Hematopoietic multipotent progenitor cell treated with erythropoietin and hydrocortisone succinate and interleukin-3 and kit ligand, for 17 days (in vitro differentiated cells): ENCODE results near the gene HERC3.

Source experiments
- DNase-seq: peaks from one replicate; pipeline ENCODE4 v3.0.0-alpha.2; 2015; ENCODE audit warnings: low spot score

HERC3 gene

GRCh38 chr4:88747351-88747750 lies 155.1 kb downstream of the HERC3 start:
- no peak for DNase-seq

- DNase-seq = no peak
Observed at GRCh38 chr4:88750369-88750768, 158.1 kb downstream of the HERC3 start.

GRCh38 chr4:88751258-88752075 lies 159.2 kb downstream of the HERC3 start:
- DNase-seq = no peak

- DNase-seq = no peak
Observed at GRCh38 chr4:88752076-88752463, 159.8 kb downstream of the HERC3 start.

GRCh38 chr4:88752754-88753153 lies 160.5 kb downstream of the HERC3 start:
- no peak for DNase-seq

- no peak for DNase-seq
Observed at GRCh38 chr4:88753658-88754571, 161.6 kb downstream of the HERC3 start.

GRCh38 chr4:88754796-88755195 lies 162.5 kb downstream of the HERC3 start:
- DNase-seq = no peak

GRCh38 chr4:88755454-88755853 lies 163.2 kb downstream of the HERC3 start:
- no peak for DNase-seq

GRCh38 chr4:88756149-88756548 lies 163.9 kb downstream of the HERC3 start:
- DNase-seq = no peak

- no peak for DNase-seq
Observed at GRCh38 chr4:88757067-88757466, 164.8 kb downstream of the HERC3 start.

- DNase-seq = no peak
Observed at GRCh38 chr4:88757776-88758175, 165.5 kb downstream of the HERC3 start.
